HepG2 (cell line): ENCODE data around the gene AK9. TPM values are rescaled to one million over a fixed set of nuclear protein-coding genes. Genes with fewer than 3 reads are reported as not detected.
"Not testable (repeated sequence)": the region's sequence is repeated elsewhere in the genome, so short reads cannot be mapped to it uniquely, and the experiment has no call there.

Source experiments
- ATAC-seq: fragments of 200-7000 bp; cut with Tn5 transposase; 3 replicates; pipeline ENCODE4 v1.9.1; 2020; ENCODE audit warnings: mild to moderate bottlenecking, moderate library complexity
- BruUV-seq: library from RNA; stranded (reverse); fragments of 400-500 nt; replicated peaks from 2 replicates; lab custom pipeline; 2021; lab: Mats Ljungman, UMichigan
- CTCF ChIA-PET: fragments of 300-600 bp; formaldehyde crosslinking; extraction: SDS; loops from one replicate; lab custom pipeline; 2021; ENCODE audit warnings: low total read pairs, inconsistent platforms, low intra/inter-chr PET ratio; lab: Yijun Ruan, JAX
- POLR2A ChIA-PET: fragments of 350-600 bp; sonication (Branson Sonifier 250); formaldehyde crosslinking; loops from one replicate; lab custom pipeline; 2020; ENCODE audit warnings: antibody characterized with exemption, inconsistent platforms; lab: Yijun Ruan, JAX
- DNase-seq: peaks from one replicate; pipeline ENCODE4 v3.0.0-alpha.2; 2015; ENCODE audit warnings: low spot score
- FAIRE-seq: peaks from 3 replicates; lab custom pipeline; 2011; peaks lifted over from hg19 to GRCh38; lab: Jason Lieb, UNC
- H2AFZ ChIP-seq: one replicate; pipeline ENCODE4 v1.6.1; 2011; ENCODE audit warnings: low read length, inconsistent platforms
- H3K27ac ChIP-seq: fragments of 300-600 bp; 3 replicates; pipeline ENCODE4 v1.8.0; 2011; ENCODE audit warnings: mixed run types, mild to moderate bottlenecking, mixed read lengths, low read length, inconsistent platforms; ENCODE audit not compliant: insufficient read depth; ENCODE audit errors: extremely low read length
- H3K27me3 ChIP-seq, 2 experiments: fragments of 200-600 bp in 1 of 2; 2 replicates in 1 of 2; 3 replicates in 1 of 2; pipeline versions ENCODE4 v1.6.0 to v1.8.0; 2011; ENCODE audit warnings: low read length in 2 of 2, mild to moderate bottlenecking in 2 of 2, moderate library complexity in 2 of 2, inconsistent platforms in 1 of 2; ENCODE audit not compliant: insufficient read depth in 2 of 2, control insufficient read depth in 1 of 2
- H3K36me3 ChIP-seq, 2 experiments: fragments of 200-600 bp in 1 of 2; replicated peaks in 1 of 2; 2 replicates in 1 of 2; 3 replicates in 1 of 2; pipeline versions ENCODE4 v1.5.1 to v1.8.0; 2011; ENCODE audit warnings: low read length in 2 of 2, inconsistent platforms in 1 of 2; ENCODE audit not compliant: insufficient read depth in 2 of 2, control insufficient read depth in 1 of 2
- H3K4me1 ChIP-seq: 2 replicates; pipeline ENCODE4 v1.5.1; 2012; ENCODE audit warnings: low read length, inconsistent platforms; ENCODE audit not compliant: insufficient read depth
- H3K4me2 ChIP-seq: 2 replicates; pipeline ENCODE4 v1.6.0; 2011; ENCODE audit warnings: low read depth, low read length, inconsistent platforms
- H3K4me3 ChIP-seq, 3 experiments: fragments of 200-600 bp in 1 of 3; sonication (generic), shearing (Covaris generic) in 1 of 3; replicated peaks in 1 of 3; 2 replicates each; pipeline ENCODE4 v1.5.1; 2011 to 2016; ENCODE audit warnings: low read length in 3 of 3, inconsistent platforms in 2 of 3, low read depth in 2 of 3, mild to moderate bottlenecking in 2 of 3, control low read depth in 1 of 3, mixed read lengths in 1 of 3; ENCODE audit not compliant: insufficient read depth in 1 of 3
- H3K79me2 ChIP-seq: one replicate; pipeline ENCODE4 v1.6.1; 2011; ENCODE audit warnings: low read length, inconsistent platforms; ENCODE audit not compliant: insufficient read depth
- H3K9ac ChIP-seq: 2 replicates; pipeline ENCODE4 v1.6.0; 2011; ENCODE audit warnings: mild to moderate bottlenecking, low read depth, low read length, inconsistent platforms; ENCODE audit not compliant: insufficient read depth
- H3K9me3 ChIP-seq: 2 replicates; pipeline ENCODE4 v1.5.1; 2012; ENCODE audit warnings: mild to moderate bottlenecking, low read length
- H4K20me1 ChIP-seq: 2 replicates; pipeline ENCODE4 v1.6.0; 2011; ENCODE audit warnings: inconsistent platforms, mild to moderate bottlenecking, low read length, moderate library complexity; ENCODE audit not compliant: insufficient read depth
- HNF1A ChIP-seq, 2 experiments: sonication (generic) in 1 of 2; formaldehyde crosslinking in 1 of 2; IDR thresholded peaks; 2 replicates each; pipeline versions ENCODE4 v1.4.0 to v1.6.1; 2016 to 2020; ENCODE audit warnings: borderline replicate concordance in 1 of 2, low read depth in 1 of 2, mild to moderate bottlenecking in 1 of 2, missing genetic modification reagents in 1 of 2
- TFDP1 ChIP-seq: IDR thresholded peaks from 2 replicates; pipeline ENCODE4 v1.6.1; 2016; ENCODE audit warnings: missing compliant biosample characterization, missing genetic modification reagents, borderline replicate concordance
- ZFY ChIP-seq: sonication (generic); formaldehyde crosslinking; IDR thresholded peaks from 2 replicates; pipeline ENCODE4 v1.4.0; 2020; ENCODE audit warnings: missing genetic modification reagents
- ZNF180 ChIP-seq: sonication (generic); formaldehyde crosslinking; IDR thresholded peaks from 2 replicates; pipeline ENCODE4 v1.4.0; 2020; ENCODE audit warnings: low read depth, missing genetic modification reagents, borderline replicate concordance
- ZNF333 ChIP-seq: sonication (generic); formaldehyde crosslinking; IDR thresholded peaks from 2 replicates; pipeline ENCODE4 v1.4.0; 2020; ENCODE audit warnings: mild to moderate bottlenecking, missing genetic modification reagents, borderline replicate concordance
- ZSCAN22 ChIP-seq: sonication (generic); formaldehyde crosslinking; IDR thresholded peaks from 2 replicates; pipeline ENCODE4 v1.4.0; 2020; ENCODE audit warnings: mild to moderate bottlenecking, missing genetic modification reagents
- WGBS: methylation state at CpG from one replicate; pipeline ENCODE4 v1.1.6; 2017; ENCODE audit warnings: low lambda C conversion rate; 5-methylcytosine and 5-hydroxymethylcytosine counted together
- in situ Hi-C: cut with HindIII; loops from 2 replicates; pipeline ENCODE4 v1.10.0; 2017; ENCODE audit warnings: low pct_unique_long_range_greater_than_20kb; ENCODE audit not compliant: extremely low pct_ligation_motif_present
- intact Hi-C: fragments of 100-400 bp; cut with micrococcal nuclease; formaldehyde crosslinking; loops from one replicate; pipeline ENCODE4 v1.10.0; 2022; ENCODE audit not compliant: unreplicated experiment
- polyA plus RNA-seq, 8 experiments: library from polyadenylated mRNA; depleted of rRNA in 3 of 8; stranded (reverse) in 7 of 8; unstranded in 1 of 8; fragments of >200 nt; fragmentation: Illumina TruSeq in 4 of 8; extraction: Trizol in 4 of 8; gene quantifications; 2 replicates each; pipeline versions ENCODE4 v1.2.1 to v1.2.3, GENCODE V29; 2011 to 2016; ENCODE audit warnings: low read depth in 4 of 8, missing spikeins in 1 of 8, mixed read lengths in 1 of 8; ENCODE audit not compliant: insufficient read depth in 1 of 8
- total RNA-seq, 5 experiments: library from RNA; depleted of rRNA; stranded (reverse); fragments of >200 nt; fragmentation: Illumina TruSeq; extraction: Trizol; gene quantifications; 2 replicates each; pipeline ENCODE4 v1.2.3, GENCODE V29; 2016; ENCODE audit warnings: low read depth in 1 of 5
- TF ChIP-seq, protein P1 (sequence below): sonication (generic); formaldehyde crosslinking; IDR thresholded peaks from 2 replicates; pipeline ENCODE4 v1.5.1; 2020; ENCODE audit warnings: mild to moderate bottlenecking, moderate library complexity, missing genetic modification reagents

Gene AK9
- total and polyA plus RNA-seq, 2 of the 13 experiments (the other 11 are each of a cell fraction or from before 2014, with no cell fraction given): 3.2 to 4.8 TPM

GRCh38 chr6:109579361-109579760 is 111.6 kb downstream of the AK9 start:
- H3K36me3 ChIP-seq: no peaks in the 10 kb centered on the region
- no peaks in the 10 kb centered on the region for H4K20me1 ChIP-seq
- intact Hi-C loops: no loop called here
- H3K27ac ChIP-seq: no peak overlapping the region
- no peaks in the 10 kb centered on the region for H3K27me3 ChIP-seq
- in situ Hi-C loops: no loop called here
- H2AFZ ChIP-seq: no peak overlapping the region
- BruUV-seq: no TSS peak
- no peak overlapping the region for H3K4me3 ChIP-seq
- no peak for TF ChIP-seq ZSCAN22 (CRISPR knock-in tag)
- no peak for TF ChIP-seq HNF1A (IDR thresholded peaks at IDR 0.05; ENCODE audit: low read depth)
- no peak for TF ChIP-seq HNF1A (CRISPR knock-in tag; IDR thresholded peaks at IDR 0.05; ENCODE audit: borderline replicate concordance)
- TF ChIP-seq, protein P1, sequence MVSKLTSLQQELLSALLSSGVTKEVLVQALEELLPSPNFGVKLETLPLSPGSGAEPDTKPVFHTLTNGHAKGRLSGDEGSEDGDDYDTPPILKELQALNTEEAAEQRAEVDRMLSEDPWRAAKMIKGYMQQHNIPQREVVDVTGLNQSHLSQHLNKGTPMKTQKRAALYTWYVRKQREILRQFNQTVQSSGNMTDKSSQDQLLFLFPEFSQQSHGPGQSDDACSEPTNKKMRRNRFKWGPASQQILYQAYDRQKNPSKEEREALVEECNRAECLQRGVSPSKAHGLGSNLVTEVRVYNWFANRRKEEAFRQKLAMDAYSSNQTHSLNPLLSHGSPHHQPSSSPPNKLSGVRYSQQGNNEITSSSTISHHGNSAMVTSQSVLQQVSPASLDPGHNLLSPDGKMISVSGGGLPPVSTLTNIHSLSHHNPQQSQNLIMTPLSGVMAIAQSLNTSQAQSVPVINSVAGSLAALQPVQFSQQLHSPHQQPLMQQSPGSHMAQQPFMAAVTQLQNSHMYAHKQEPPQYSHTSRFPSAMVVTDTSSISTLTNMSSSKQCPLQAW (CRISPR knock-in tag): no peak
- no peak for TF ChIP-seq ZNF333
- TF ChIP-seq TFDP1: no peak
- TF ChIP-seq ZNF180 (CRISPR knock-in tag): no peak
- no peak for TF ChIP-seq ZFY
- WGBS: 17% methylated on average over 2 of the region's 2 CpGs
- ChIA-PET CTCF (no interaction called here), POLR2A (no interaction called here)
- no peaks in the 10 kb centered on the region for H3K79me2 ChIP-seq
- H3K9ac ChIP-seq: no peak overlapping the region
- ATAC-seq (no peak), DNase-seq (no peak), FAIRE-seq (no peak)
- no peaks in the 10 kb centered on the region for H3K9me3 ChIP-seq
- H3K4me1 ChIP-seq: no peaks in the 10 kb centered on the region
- no peak overlapping the region for H3K4me2 ChIP-seq

DNA sequence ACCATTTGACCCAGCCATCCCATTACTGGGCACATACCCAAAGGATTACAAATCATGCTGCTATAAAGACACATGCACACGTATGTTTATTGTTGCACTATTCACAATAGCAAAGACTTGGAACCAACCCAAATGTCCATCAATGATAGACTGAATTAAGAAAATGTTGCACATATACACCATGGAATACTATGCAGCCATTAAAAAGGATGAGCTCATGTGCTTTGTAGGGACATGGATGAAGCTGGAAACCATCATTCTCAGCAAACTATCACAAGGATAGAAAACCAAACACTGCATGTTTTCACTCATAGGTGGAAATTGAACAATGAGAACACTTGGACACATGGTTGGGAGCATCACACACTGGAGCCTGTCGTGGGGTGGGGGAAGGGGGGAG is 121.1 kb downstream of the AK9 start:
- in situ Hi-C loops, CTCF ChIA-PET, H3K4me3 ChIP-seq: not testable (repeated sequence)

More for the DNA sequence above, 121.1 kb downstream of the AK9 start:
- H3K9me3 ChIP-seq, H4K20me1 ChIP-seq, FAIRE-seq, H3K27ac ChIP-seq, H2AFZ ChIP-seq, H3K9ac ChIP-seq, BruUV-seq, H3K4me2 ChIP-seq, H3K27me3 ChIP-seq, H3K36me3 ChIP-seq, ATAC-seq, H3K79me2 ChIP-seq, POLR2A ChIA-PET, DNase-seq, intact Hi-C loops, H3K4me1 ChIP-seq: not testable (repeated sequence)
- 55% methylated on average over 2 of the region's 2 CpGs for WGBS
